ENCODE results near the gene LCN10.
A peak's percentile ranks its signal among the peaks of the same experiment; 100 is the strongest.

The LCN10 gene

GRCh38 chr9:136735812-136736480 is 6.8 kb downstream of the LCN10 start:
- no peak for DNase-seq

- no peak for DNase-seq
These were observed 7.8 kb downstream of the LCN10 start for GRCh38 chr9:136734837-136735496.

- DNase-seq: no peak
These were observed 9.1 kb downstream of the LCN10 start for GRCh38 chr9:136733611-136734010.

GRCh38 chr9:136732444-136733178 is 10.1 kb downstream of the LCN10 start:
- DNase-seq: no peak

GRCh38 chr9:136729926-136730325 is 12.8 kb downstream of the LCN10 start:
- no peak for DNase-seq

GRCh38 chr9:136729144-136729543 is 13.6 kb downstream of the LCN10 start:
- DNase-seq: no peak

- DNase-seq: no peak
These were observed 14.1 kb downstream of the LCN10 start for GRCh38 chr9:136728548-136729123.

- DNase-seq: peak; percentile 7
These were observed 14.6 kb downstream of the LCN10 start for GRCh38 chr9:136728080-136728547.

GRCh38 chr9:136726631-136727191 is 16.0 kb downstream of the LCN10 start:
- no peak for DNase-seq

- DNase-seq: no peak
These were observed 16.6 kb downstream of the LCN10 start for GRCh38 chr9:136726118-136726517.

GRCh38 chr9:136725612-136726011 is 17.1 kb downstream of the LCN10 start:
- no peak for DNase-seq

GRCh38 chr9:136724772-136725171 is 18.0 kb downstream of the LCN10 start:
- DNase-seq: no peak

GRCh38 chr9:136723989-136724388 is 18.8 kb downstream of the LCN10 start:
- no peak for DNase-seq

GRCh38 chr9:136723362-136723976 is 19.3 kb downstream of the LCN10 start:
- DNase-seq: no peak

- DNase-seq: no peak
These were observed 19.8 kb downstream of the LCN10 start for GRCh38 chr9:136722969-136723356.

- DNase-seq: no peak
These were observed 20.4 kb downstream of the LCN10 start for GRCh38 chr9:136722093-136722968.

GRCh38 chr9:136721339-136722092 is 21.2 kb downstream of the LCN10 start:
- no peak for DNase-seq

- no peak for DNase-seq
These were observed 21.8 kb downstream of the LCN10 start for GRCh38 chr9:136720898-136721338.

- DNase-seq: no peak
These were observed 22.4 kb downstream of the LCN10 start for GRCh38 chr9:136720251-136720897.

GRCh38 chr9:136719195-136719880 is 23.4 kb downstream of the LCN10 start:
- no peak for DNase-seq
